ENCODE measurements around the gene CCDC186.

CCDC186 gene

GRCh38 chr10:114103284-114103683 is 70.7 kb downstream of the CCDC186 start:
- Histone ChIP-seq H4K20me1 (ENCODE audit: control insufficient read depth, insufficient read depth, low read depth, low read length) (no peaks in the 10 kb centered on the region), H3K4me1 (ENCODE audit: control insufficient read depth, low read length) (peaks cover 27% of the 10 kb centered on the region), H3K9me2 (replicated peaks; ENCODE audit: control insufficient read depth, low read length) (no peaks in the 10 kb centered on the region), H3K9me3 (ENCODE audit: control insufficient read depth, insufficient read depth, low read length) (no peaks in the 10 kb centered on the region), H3K4me3 (ENCODE audit: low read length) (no peak overlapping the region), H3K27ac (ENCODE audit: low read depth, low read length) (no peak overlapping the region), H3K27me3 (ENCODE audit: control insufficient read depth, low read length) (peaks cover 18% of the 10 kb centered on the region), H3K36me3 (ENCODE audit: control insufficient read depth, low read length) (no peaks in the 10 kb centered on the region), H3F3A (ENCODE audit: control insufficient read depth, insufficient read depth) (no peaks in the 10 kb centered on the region), H3K4me2 (ENCODE audit: low read length) (no peak overlapping the region), H3K79me2 (ENCODE audit: control insufficient read depth, low read length) (no peaks in the 10 kb centered on the region)
- peak; percentile 44 for TF ChIP-seq CTCF (IDR thresholded peaks at IDR 0.05; ENCODE audit: low read depth, low read length, poor library complexity, severe bottlenecking)
- TF ChIP-seq EZH2phosphoT487 (IDR thresholded peaks at IDR 0.05; ENCODE audit: borderline replicate concordance, low read length), result no peak

- Histone ChIP-seq H4K20me1 (ENCODE audit: control insufficient read depth, insufficient read depth, low read depth, low read length) (no peaks in the 10 kb centered on the region), H3K9me3 (ENCODE audit: control insufficient read depth, insufficient read depth, low read length) (no peaks in the 10 kb centered on the region), H3K36me3 (ENCODE audit: control insufficient read depth, low read length) (no peaks in the 10 kb centered on the region), H3K27me3 (ENCODE audit: control insufficient read depth, low read length) (peaks cover 18% of the 10 kb centered on the region), H3K9me2 (replicated peaks; ENCODE audit: control insufficient read depth, low read length) (no peaks in the 10 kb centered on the region), H3F3A (ENCODE audit: control insufficient read depth, insufficient read depth) (no peaks in the 10 kb centered on the region), H3K79me2 (ENCODE audit: control insufficient read depth, low read length) (no peaks in the 10 kb centered on the region), H3K4me2 (ENCODE audit: low read length) (no peak overlapping the region), H3K4me3 (ENCODE audit: low read length) (no peak overlapping the region), H3K27ac (ENCODE audit: low read depth, low read length) (no peak overlapping the region), H3K4me1 (ENCODE audit: control insufficient read depth, low read length) (peaks cover 33% of the 10 kb centered on the region)
- TF ChIP-seq EZH2phosphoT487 (IDR thresholded peaks at IDR 0.05; ENCODE audit: borderline replicate concordance, low read length), result no peak
- no peak for TF ChIP-seq CTCF (IDR thresholded peaks at IDR 0.05; ENCODE audit: low read depth, low read length, poor library complexity, severe bottlenecking)
Observed at GRCh38 chr10:114102256-114102655, 71.7 kb downstream of the CCDC186 start.

GRCh38 chr10:114100848-114101741 is 72.9 kb downstream of the CCDC186 start:
- Histone ChIP-seq H3F3A (ENCODE audit: control insufficient read depth, insufficient read depth) (no peaks in the 10 kb centered on the region), H3K27ac (ENCODE audit: low read depth, low read length) (no peak overlapping the region), H3K4me2 (ENCODE audit: low read length) (no peak overlapping the region), H3K9me3 (ENCODE audit: control insufficient read depth, insufficient read depth, low read length) (no peaks in the 10 kb centered on the region), H3K79me2 (ENCODE audit: control insufficient read depth, low read length) (no peaks in the 10 kb centered on the region), H3K36me3 (ENCODE audit: control insufficient read depth, low read length) (no peaks in the 10 kb centered on the region), H3K27me3 (ENCODE audit: control insufficient read depth, low read length) (peaks cover 18% of the 10 kb centered on the region), H3K4me1 (ENCODE audit: control insufficient read depth, low read length) (peaks cover 45% of the 10 kb centered on the region), H3K9me2 (replicated peaks; ENCODE audit: control insufficient read depth, low read length) (no peaks in the 10 kb centered on the region), H3K4me3 (ENCODE audit: low read length) (no peak overlapping the region), H4K20me1 (ENCODE audit: control insufficient read depth, insufficient read depth, low read depth, low read length) (no peaks in the 10 kb centered on the region)
- TF ChIP-seq CTCF (IDR thresholded peaks at IDR 0.05; ENCODE audit: low read depth, low read length, poor library complexity, severe bottlenecking) (no peak), EZH2phosphoT487 (IDR thresholded peaks at IDR 0.05; ENCODE audit: borderline replicate concordance, low read length) (no peak)
